H1 (cell line): ENCODE measurements around the gene AIM2. TPM values are rescaled to one million over a fixed set of nuclear protein-coding genes. Genes with fewer than 3 reads are reported as not detected.

Source experiments
- CTCF ChIA-PET: fragments of 300-600 bp; sonication (Branson Sonifier 250); formaldehyde crosslinking; loops from one replicate; lab custom pipeline; 2021; ENCODE audit not compliant: partially characterized antibody; lab: Charles Lee
- POLR2A ChIA-PET: fragments of 300-600 bp; sonication (Branson Sonifier 250); formaldehyde crosslinking; loops from one replicate; lab custom pipeline; 2021; ENCODE audit warnings: inconsistent platforms; ENCODE audit not compliant: partially characterized antibody; lab: Charles Lee
- DNase-seq, 2 experiments: peaks; one replicate each; pipeline versions ENCODE4 v3.0.0 to v3.0.0-alpha.2; 2010 to 2022; ENCODE audit warnings: low spot score in 2 of 2, low read depth in 1 of 2, mixed read lengths in 1 of 2
- FAIRE-seq: peaks from 2 replicates; lab custom pipeline; 2011; peaks lifted over from hg19 to GRCh38; lab: Jason Lieb, UNC
- H2AFZ ChIP-seq: 2 replicates; pipeline ENCODE4 v1.8.1; 2012; ENCODE audit warnings: low read length, inconsistent platforms
- H2AK5ac ChIP-seq: 2 replicates; pipeline ENCODE4 v1.6.1; 2013; ENCODE audit warnings: low read depth, low read length
- H2BK120ac ChIP-seq: replicated peaks from 2 replicates; pipeline ENCODE3; 2013; ENCODE audit warnings: low read depth, low read length, inconsistent platforms
- H2BK12ac ChIP-seq: 2 replicates; pipeline ENCODE4 v1.6.1; 2013; ENCODE audit warnings: low read depth, low read length
- H2BK15ac ChIP-seq: 2 replicates; pipeline ENCODE4 v1.6.1; 2013; ENCODE audit warnings: low read length
- H2BK20ac ChIP-seq: 2 replicates; pipeline ENCODE4 v1.6.1; 2013; ENCODE audit warnings: low read length
- H2BK5ac ChIP-seq: 2 replicates; pipeline ENCODE4 v1.6.1; 2013; ENCODE audit warnings: low read depth, low read length
- H3K14ac ChIP-seq: 2 replicates; pipeline ENCODE4 v1.6.1; 2013; ENCODE audit warnings: inconsistent platforms; ENCODE audit not compliant: insufficient read length
- H3K18ac ChIP-seq: 2 replicates; pipeline ENCODE4 v1.6.1; 2013; ENCODE audit warnings: low read length; ENCODE audit errors: extremely low read depth
- H3K23ac ChIP-seq: 2 replicates; pipeline ENCODE4 v1.6.1; 2013; ENCODE audit warnings: inconsistent platforms; ENCODE audit not compliant: insufficient read length
- H3K23me2 ChIP-seq: 2 replicates; pipeline ENCODE4 v1.6.1; 2013; ENCODE audit warnings: low read depth, low read length
- H3K27ac ChIP-seq: 2 replicates; pipeline ENCODE4 v1.6.1; 2011; ENCODE audit warnings: low read depth, low read length, inconsistent platforms
- H3K27me3 ChIP-seq, 4 experiments: replicated peaks in 1 of 4; 1 replicate in 1 of 4; 2 replicates in 3 of 4; pipeline versions ENCODE4 v1.6.1 to v1.8.1; 2011 to 2013; ENCODE audit warnings: low read length in 3 of 4, mild to moderate bottlenecking in 3 of 4, inconsistent platforms in 2 of 4, mixed read lengths in 2 of 4, moderate library complexity in 1 of 4; ENCODE audit not compliant: control insufficient read depth in 3 of 4, insufficient read depth in 3 of 4; ENCODE audit errors: extremely low read depth in 1 of 4
- H3K36me3 ChIP-seq, 4 experiments: 2 replicates each; pipeline versions ENCODE4 v1.6.1 to v1.8.1; 2011 to 2013; ENCODE audit warnings: mild to moderate bottlenecking in 4 of 4, low read length in 3 of 4, moderate library complexity in 2 of 4, control low read depth in 1 of 4, inconsistent platforms in 1 of 4; ENCODE audit not compliant: insufficient read depth in 4 of 4, control insufficient read depth in 2 of 4
- H3K4ac ChIP-seq: replicated peaks from 2 replicates; pipeline ENCODE3; 2013; ENCODE audit warnings: low read length, low read depth, mixed read lengths, inconsistent platforms; ENCODE audit not compliant: insufficient read length
- H3K4me1 ChIP-seq, 4 experiments: replicated peaks in 1 of 4; 1 replicate in 1 of 4; 2 replicates in 3 of 4; pipeline versions ENCODE4 v1.6.1 to v1.8.1; 2011 to 2013; ENCODE audit warnings: low read length in 3 of 4, inconsistent platforms in 2 of 4, mixed read lengths in 1 of 4; ENCODE audit not compliant: insufficient read depth in 4 of 4, control insufficient read depth in 3 of 4
- H3K4me2 ChIP-seq, 2 experiments: 2 replicates each; pipeline versions ENCODE4 v1.6.1 to v1.8.1; 2011 to 2013; ENCODE audit warnings: low read depth in 2 of 2, low read length in 2 of 2, control low read depth in 1 of 2, inconsistent platforms in 1 of 2, mild to moderate bottlenecking in 1 of 2; ENCODE audit not compliant: insufficient read depth in 1 of 2
- H3K4me3 ChIP-seq, 4 experiments: fragments of 200-600, 300-600 bp in 1 of 4; sonication (generic), shearing (Covaris generic), sonication (Bioruptor Twin) in 1 of 4; 2 replicates each; pipeline versions ENCODE4 v1.5.1 to v1.8.1; 2011 to 2016; ENCODE audit warnings: low read length in 4 of 4, low read depth in 3 of 4, control low read depth in 2 of 4, inconsistent platforms in 2 of 4, mild to moderate bottlenecking in 2 of 4, mixed read lengths in 1 of 4, moderate library complexity in 1 of 4; ENCODE audit not compliant: insufficient read depth in 2 of 4; ENCODE audit errors: extremely low read depth in 1 of 4
- H3K56ac ChIP-seq: replicated peaks from 2 replicates; pipeline ENCODE3; 2013; ENCODE audit warnings: low read depth, mild to moderate bottlenecking, mixed read lengths, low read length, inconsistent platforms; ENCODE audit not compliant: insufficient read length
- H3K79me1 ChIP-seq: 2 replicates; pipeline ENCODE4 v1.6.1; 2013; ENCODE audit warnings: low read depth, low read length, control low read depth
- H3K79me2 ChIP-seq, 2 experiments: 2 replicates each; pipeline versions ENCODE4 v1.6.1 to v1.8.1; 2012 to 2013; ENCODE audit warnings: low read length in 2 of 2, mild to moderate bottlenecking in 2 of 2, inconsistent platforms in 1 of 2; ENCODE audit not compliant: insufficient read depth in 2 of 2, control insufficient read depth in 1 of 2
- H3K9ac ChIP-seq, 4 experiments: replicated peaks in 1 of 4; 1 replicate in 1 of 4; 2 replicates in 3 of 4; pipeline versions ENCODE4 v1.6.1 to v1.8.1; 2011 to 2013; ENCODE audit warnings: low read depth in 3 of 4, low read length in 3 of 4, control low read depth in 2 of 4, mild to moderate bottlenecking in 2 of 4, moderate library complexity in 2 of 4, inconsistent platforms in 1 of 4; ENCODE audit errors: extremely low read depth in 1 of 4
- H3K9me3 ChIP-seq, 2 experiments: 2 replicates each; pipeline versions ENCODE4 v1.6.1 to v1.8.1; 2012 to 2013; ENCODE audit warnings: mild to moderate bottlenecking in 2 of 2, moderate library complexity in 2 of 2, control low read depth in 1 of 2, inconsistent platforms in 1 of 2, low read depth in 1 of 2, low read length in 1 of 2, mixed read lengths in 1 of 2; ENCODE audit not compliant: insufficient read depth in 2 of 2
- H4K20me1 ChIP-seq, 2 experiments: replicated peaks in 1 of 2; 2 replicates each; pipeline versions ENCODE3 to v1.8.1; 2011 to 2013; ENCODE audit warnings: inconsistent platforms in 2 of 2, low read length in 2 of 2, mild to moderate bottlenecking in 1 of 2; ENCODE audit not compliant: insufficient read depth in 2 of 2, control insufficient read depth in 1 of 2
- H4K5ac ChIP-seq: 2 replicates; pipeline ENCODE4 v1.6.1; 2013; ENCODE audit warnings: low read length, low read depth, mixed read lengths, inconsistent platforms; ENCODE audit not compliant: insufficient read length
- H4K8ac ChIP-seq: 2 replicates; pipeline ENCODE4 v1.8.0; 2013; ENCODE audit warnings: mild to moderate bottlenecking, moderate library complexity, low read length, inconsistent platforms; ENCODE audit not compliant: insufficient read depth; ENCODE audit errors: extremely low read depth
- H4K91ac ChIP-seq: replicated peaks from 2 replicates; pipeline ENCODE3; 2013; ENCODE audit warnings: low read length, mixed read lengths, inconsistent platforms; ENCODE audit not compliant: insufficient read length
- BCL11A ChIP-seq, 2 experiments: IDR thresholded peaks; one replicate each; pipeline ENCODE4 v1.6.1; 2011; ENCODE audit warnings: low read depth in 2 of 2, low read length in 2 of 2, mild to moderate bottlenecking in 2 of 2
- CHD1 ChIP-seq: IDR thresholded peaks from 2 replicates; pipeline ENCODE4 v1.6.1; 2012; ENCODE audit warnings: low read depth, low read length, improper control_type of control experiment
- EP300 ChIP-seq, 2 experiments: IDR thresholded peaks; 1 replicate in 1 of 2; 2 replicates in 1 of 2; pipeline ENCODE4 v1.6.1; 2011 to 2012; ENCODE audit warnings: low read depth in 2 of 2, low read length in 2 of 2, mild to moderate bottlenecking in 2 of 2, borderline replicate concordance in 1 of 2, inconsistent platforms in 1 of 2, moderate library complexity in 1 of 2
- KDM4A ChIP-seq: IDR thresholded peaks from one replicate; pipeline ENCODE4 v1.7.1; 2012; ENCODE audit warnings: low read depth, mild to moderate bottlenecking, moderate library complexity, low read length, inconsistent platforms; ENCODE audit not compliant: severe bottlenecking
- MAFK ChIP-seq: IDR thresholded peaks from 2 replicates; pipeline ENCODE4 v1.6.1; 2012; ENCODE audit warnings: low read depth, mild to moderate bottlenecking, improper control_type of control experiment, low read length
- SIN3A ChIP-seq, 2 experiments: IDR thresholded peaks in 1 of 2; conservative IDR thresholded peaks in 1 of 2; 2 replicates each; pipeline ENCODE4 v1.6.1; 2011 to 2012; ENCODE audit warnings: low read length in 2 of 2, improper control_type of control experiment in 1 of 2, low read depth in 1 of 2, mild to moderate bottlenecking in 1 of 2
- WGBS, 2 experiments: shearing (Covaris generic) in 1 of 2; methylation state at CpG; one replicate each; pipeline versions ENCODE4 v1.1.6 to v1.1.7; 2013 to 2015; ENCODE audit warnings: low lambda C conversion rate in 2 of 2, mixed read lengths in 2 of 2, inconsistent platforms in 1 of 2, low coverage in 1 of 2, missing lambda C conversion rate in 1 of 2; ENCODE audit not compliant: insufficient replicate concordance in 2 of 2, insufficient coverage in 1 of 2, insufficient read length in 1 of 2; ENCODE audit errors: extremely low coverage in 1 of 2, missing lambda C conversion rate in 1 of 2; 5-methylcytosine and 5-hydroxymethylcytosine counted together
- polyA plus RNA-seq, 7 experiments: library from polyadenylated mRNA; depleted of rRNA in 3 of 7; stranded (reverse) in 5 of 7; unstranded in 2 of 7; fragments of >200 nt in 5 of 7; fragments of 200-250 nt in 2 of 7; gene quantifications; 1 replicate in 5 of 7; 2 replicates in 1 of 7; 4 replicates in 1 of 7; pipeline versions ENCODE4 v1.2.1 to v1.2.3, GENCODE V29; 2011 to 2013; ENCODE audit warnings: missing spikeins in 2 of 7, mixed read lengths in 2 of 7
- total RNA-seq: library from RNA; stranded (reverse); fragmentation: NEBNext Ultra II Directional; extraction: Animal tissue kit (Norgen Biotek cat#: 25700); gene quantifications from 2 replicates; pipeline ENCODE4 v1.2.1, GENCODE V29; 2021
- TF ChIP-seq, protein P1 (sequence below): IDR thresholded peaks from 2 replicates; pipeline ENCODE4 v1.6.1; 2012; ENCODE audit warnings: inconsistent platforms
- TF ChIP-seq, protein P2 (sequence below): IDR thresholded peaks from 2 replicates; pipeline ENCODE4 v1.6.1; 2011; ENCODE audit warnings: low read depth, mild to moderate bottlenecking, low read length; ENCODE audit not compliant: insufficient read depth

The AIM2 gene
- total and polyA plus RNA-seq, 2 of the 8 experiments (the other 6 are each of a cell fraction or from before 2014, with no cell fraction given) = 0.21 to 2.1 TPM

DNA sequence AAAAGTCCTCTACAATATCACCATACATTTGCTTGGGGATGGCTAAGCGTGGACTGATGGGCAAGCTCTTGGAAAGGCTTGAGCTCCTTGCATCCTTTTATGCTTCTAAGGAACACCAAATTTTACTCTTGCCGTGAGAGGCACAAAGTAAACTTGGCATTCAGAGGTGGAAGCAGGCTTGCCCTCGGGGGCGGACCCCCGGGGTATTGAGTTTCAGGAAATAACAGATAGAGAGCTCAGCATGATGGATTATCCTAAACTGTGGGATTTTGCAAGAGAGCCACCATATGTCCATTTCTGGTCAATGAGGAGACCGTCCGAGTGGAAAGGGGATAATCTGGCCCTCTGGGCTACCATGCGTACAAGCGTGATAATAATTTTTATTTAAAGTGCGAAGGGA lies 52.8 kb downstream of the AIM2 start:
- Histone ChIP-seq H4K5ac (no peak overlapping the region), H3K14ac (no peak overlapping the region), H3K79me2 (no peaks in the 10 kb centered on the region), H3K36me3 (no peaks in the 10 kb centered on the region), H3K4me1 (no peaks in the 10 kb centered on the region), H3K56ac (no peak overlapping the region), H2BK120ac (no peak overlapping the region), H2AK5ac (no peak overlapping the region), H3K23me2 (no peaks in the 10 kb centered on the region), H2BK5ac (no peak overlapping the region), H4K91ac (no peak overlapping the region), H3K9ac (no peak overlapping the region), H3K79me1 (no peaks in the 10 kb centered on the region), H2AFZ (no peak overlapping the region), H3K23ac (no peak overlapping the region), H2BK20ac (no peak overlapping the region), H4K20me1 (no peaks in the 10 kb centered on the region), H3K27me3 (no peaks in the 10 kb centered on the region), H2BK15ac (no peak overlapping the region), H3K4me3 (no peak overlapping the region), H3K18ac (no peak overlapping the region), H3K27ac (no peak overlapping the region), H3K4ac (no peak overlapping the region), H2BK12ac (no peak overlapping the region), H4K8ac (no peak overlapping the region), H3K4me2 (no peak overlapping the region), H3K9me3 (no peaks in the 10 kb centered on the region)
- FAIRE-seq (no peak), DNase-seq (no peak)
- ChIA-PET CTCF (no interaction called here), POLR2A (no interaction called here)
- 91% methylated on average over 10 of the region's 10 CpGs; no CpG with 5 or more reads in 1 of the 2 experiments for WGBS, 2 experiments
- TF ChIP-seq MAFK (no peak), SIN3A (conservative IDR thresholded peaks at IDR 0.05 in 1 of 2, IDR thresholded peaks at IDR 0.05 in 1 of 2; ENCODE audit: low read depth in 1 of 2, low read length in 2 of 2) (no peak), CHD1 (no peak), BCL11A (IDR thresholded peaks at IDR 0.05; ENCODE audit: low read depth in 2 of 2, low read length in 2 of 2) (no peak), EP300 (IDR thresholded peaks at IDR 0.05; ENCODE audit: borderline replicate concordance in 1 of 2, low read depth in 2 of 2, low read length in 2 of 2) (no peak), KDM4A (no peak)
- TF ChIP-seq, protein P1, sequence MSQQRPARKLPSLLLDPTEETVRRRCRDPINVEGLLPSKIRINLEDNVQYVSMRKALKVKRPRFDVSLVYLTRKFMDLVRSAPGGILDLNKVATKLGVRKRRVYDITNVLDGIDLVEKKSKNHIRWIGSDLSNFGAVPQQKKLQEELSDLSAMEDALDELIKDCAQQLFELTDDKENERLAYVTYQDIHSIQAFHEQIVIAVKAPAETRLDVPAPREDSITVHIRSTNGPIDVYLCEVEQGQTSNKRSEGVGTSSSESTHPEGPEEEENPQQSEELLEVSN = no peak
- TF ChIP-seq, protein P2, sequence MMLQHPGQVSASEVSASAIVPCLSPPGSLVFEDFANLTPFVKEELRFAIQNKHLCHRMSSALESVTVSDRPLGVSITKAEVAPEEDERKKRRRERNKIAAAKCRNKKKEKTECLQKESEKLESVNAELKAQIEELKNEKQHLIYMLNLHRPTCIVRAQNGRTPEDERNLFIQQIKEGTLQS = no peak
